ENCODE results near the gene FJX1.

- TF ChIP-seq MAX (IDR thresholded peaks at IDR 0.05) (no peak), TAF1 (conservative IDR thresholded peaks at IDR 0.05) (no peak), CTCF (IDR thresholded peaks at IDR 0.05; ENCODE audit: low read depth, low read length, missing input control) (no peak), RAD21 (IDR thresholded peaks at IDR 0.05) (no peak)
Observed at GRCh38 chr11:35667257-35667656, 49.0 kb downstream of the FJX1 start.

Data from liver (tissue), 3 donors.